ENCODE data around the gene CAMK4. TPM values are rescaled to one million over a fixed set of nuclear protein-coding genes. Genes with fewer than 3 reads are reported as not detected.

CAMK4 gene
- total RNA-seq, 4 donors from 2014 or later, result 3.5 to 38.8 (median 6.2) TPM

DNA sequence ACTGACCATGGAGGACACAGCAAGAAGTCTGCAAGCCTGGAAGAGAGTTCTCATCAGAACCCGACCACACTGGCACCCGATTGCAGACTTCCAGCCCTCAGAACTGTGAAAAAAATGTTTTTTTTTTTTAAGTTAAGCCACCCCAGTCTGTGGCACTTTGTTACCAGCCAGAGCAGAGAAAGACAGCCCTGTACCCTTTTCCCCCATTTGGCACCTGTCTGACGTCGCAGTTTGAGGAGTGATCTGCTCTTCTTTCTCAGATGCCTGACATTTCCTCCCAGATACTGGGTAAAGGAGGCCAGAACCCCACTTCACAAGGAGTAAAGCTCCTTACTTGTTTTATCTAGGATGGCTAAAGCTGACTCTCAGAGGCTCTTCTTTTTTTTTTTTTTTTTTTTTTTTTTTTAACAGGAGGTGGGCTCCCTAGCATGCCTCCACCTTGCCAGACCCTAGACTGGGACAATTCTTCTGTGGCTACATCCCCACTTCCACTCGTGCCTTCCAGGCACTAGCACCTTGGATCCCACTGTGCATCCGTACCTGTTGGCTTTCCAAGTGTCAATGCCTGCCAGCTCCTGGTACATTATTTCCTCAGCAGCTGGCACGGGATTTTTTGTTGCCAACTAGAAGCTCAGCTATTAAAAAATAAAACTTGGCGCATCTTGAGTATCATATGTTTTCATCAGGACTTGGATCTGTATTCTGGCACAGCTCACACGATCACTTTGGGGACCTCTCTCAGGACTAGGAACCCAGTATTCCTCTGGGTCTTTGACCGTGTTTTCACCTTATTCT is 14.4 kb downstream of the CAMK4 start:
- Histone ChIP-seq H3K36me3 (no peaks in the 10 kb centered on the region), H3K27me3 (no peaks in the 10 kb centered on the region), H3K4me1 (no peaks in the 10 kb centered on the region), H3K27ac (peak overlapping the region in 1 of 4 donors; percentile 26), H3K4me3 (no peak overlapping the region), H3K9me3 (no peaks in the 10 kb centered on the region)
- no peak for DNase-seq
- TF ChIP-seq, protein P1, sequence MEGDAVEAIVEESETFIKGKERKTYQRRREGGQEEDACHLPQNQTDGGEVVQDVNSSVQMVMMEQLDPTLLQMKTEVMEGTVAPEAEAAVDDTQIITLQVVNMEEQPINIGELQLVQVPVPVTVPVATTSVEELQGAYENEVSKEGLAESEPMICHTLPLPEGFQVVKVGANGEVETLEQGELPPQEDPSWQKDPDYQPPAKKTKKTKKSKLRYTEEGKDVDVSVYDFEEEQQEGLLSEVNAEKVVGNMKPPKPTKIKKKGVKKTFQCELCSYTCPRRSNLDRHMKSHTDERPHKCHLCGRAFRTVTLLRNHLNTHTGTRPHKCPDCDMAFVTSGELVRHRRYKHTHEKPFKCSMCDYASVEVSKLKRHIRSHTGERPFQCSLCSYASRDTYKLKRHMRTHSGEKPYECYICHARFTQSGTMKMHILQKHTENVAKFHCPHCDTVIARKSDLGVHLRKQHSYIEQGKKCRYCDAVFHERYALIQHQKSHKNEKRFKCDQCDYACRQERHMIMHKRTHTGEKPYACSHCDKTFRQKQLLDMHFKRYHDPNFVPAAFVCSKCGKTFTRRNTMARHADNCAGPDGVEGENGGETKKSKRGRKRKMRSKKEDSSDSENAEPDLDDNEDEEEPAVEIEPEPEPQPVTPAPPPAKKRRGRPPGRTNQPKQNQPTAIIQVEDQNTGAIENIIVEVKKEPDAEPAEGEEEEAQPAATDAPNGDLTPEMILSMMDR (IDR thresholded peaks at IDR 0.05), result no peak
- no peak for TF ChIP-seq POLR2A (IDR thresholded peaks at IDR 0.05)

DNA sequence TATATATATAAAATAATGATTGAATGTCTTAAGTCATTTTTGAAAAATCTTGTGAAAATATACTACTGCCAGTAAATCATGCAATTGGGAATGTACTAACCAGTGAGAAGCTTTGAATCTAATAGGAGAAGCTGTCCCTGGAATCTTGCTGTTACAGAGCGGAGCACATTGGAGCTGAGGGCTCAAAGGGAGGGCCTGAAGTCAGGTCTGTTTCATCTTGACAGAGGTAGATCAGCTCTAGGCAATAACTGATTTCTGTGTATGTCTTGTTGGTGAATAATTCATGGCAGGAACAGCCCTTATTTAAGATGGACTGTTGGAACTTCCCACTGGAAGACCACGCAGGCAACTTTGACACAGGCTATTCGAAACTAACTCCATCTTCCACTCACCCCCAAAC is 17.5 kb downstream of the CAMK4 start:
- H3K27ac ChIP-seq, result no peak overlapping the region
- no peaks in the 10 kb centered on the region for H3K9me3 ChIP-seq
- no peaks in the 10 kb centered on the region for H3K36me3 ChIP-seq
- no peak for DNase-seq
- H3K4me1 ChIP-seq, result no peaks in the 10 kb centered on the region
- H3K4me3 ChIP-seq, result no peak overlapping the region
- no peaks in the 10 kb centered on the region for H3K27me3 ChIP-seq
- no peak for TF ChIP-seq POLR2A (IDR thresholded peaks at IDR 0.05)
- TF ChIP-seq, protein P1 (IDR thresholded peaks at IDR 0.05), result no peak

DNA sequence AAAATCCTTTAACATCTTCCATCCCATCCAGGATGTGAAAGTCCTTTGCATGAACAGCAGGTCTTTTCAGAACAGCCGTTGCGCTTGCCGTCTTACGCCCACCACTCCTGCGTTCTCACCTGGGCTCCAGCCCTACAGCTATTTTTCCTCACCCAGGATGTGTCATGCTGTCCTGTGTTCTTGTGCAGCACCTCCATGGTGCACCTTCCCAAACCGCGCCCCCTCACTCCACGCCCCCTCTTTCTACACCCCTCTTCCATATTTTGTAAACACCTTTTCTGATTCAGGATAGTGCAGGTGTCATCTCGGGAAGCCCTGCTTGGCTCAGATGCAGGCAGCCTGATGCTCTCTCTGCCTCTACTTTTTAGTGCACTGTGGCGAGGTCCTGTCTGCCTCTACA is 18.4 kb downstream of the CAMK4 start:
- no peak overlapping the region for H3K27ac ChIP-seq
- TF ChIP-seq POLR2A (IDR thresholded peaks at IDR 0.05), result no peak
- TF ChIP-seq, protein P1 (IDR thresholded peaks at IDR 0.05), result no peak
- no peaks in the 10 kb centered on the region for H3K9me3 ChIP-seq
- H3K36me3 ChIP-seq, result no peaks in the 10 kb centered on the region
- no peak for DNase-seq
- no peaks in the 10 kb centered on the region for H3K4me1 ChIP-seq
- H3K27me3 ChIP-seq, result no peaks in the 10 kb centered on the region
- no peak overlapping the region for H3K4me3 ChIP-seq

DNA sequence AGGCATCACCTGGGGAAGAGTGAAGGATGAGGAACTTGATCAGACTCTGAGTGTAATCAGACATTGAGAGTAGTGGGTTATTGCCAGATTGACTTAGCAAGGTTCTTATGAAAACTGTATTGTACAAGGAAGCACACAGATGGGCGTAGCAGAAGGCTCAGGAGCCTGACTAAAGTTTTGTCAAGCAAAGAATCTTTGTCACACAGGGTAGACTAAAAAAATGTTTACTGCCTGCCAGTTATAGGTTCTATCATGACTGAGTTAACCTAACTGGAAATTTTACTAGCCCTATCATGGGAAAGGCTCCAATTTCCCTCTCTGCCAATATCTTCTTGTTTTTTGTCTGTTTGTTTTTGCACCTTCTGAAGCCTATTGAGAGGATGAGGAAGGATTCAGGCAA is 19.1 kb downstream of the CAMK4 start:
- no peaks in the 10 kb centered on the region for H3K9me3 ChIP-seq
- DNase-seq, result no peak
- no peaks in the 10 kb centered on the region for H3K4me1 ChIP-seq
- TF ChIP-seq POLR2A (IDR thresholded peaks at IDR 0.05), result no peak
- TF ChIP-seq, protein P1 (IDR thresholded peaks at IDR 0.05), result no peak
- H3K27ac ChIP-seq, result no peak overlapping the region
- no peaks in the 10 kb centered on the region for H3K27me3 ChIP-seq
- H3K4me3 ChIP-seq, result no peak overlapping the region
- H3K36me3 ChIP-seq, result no peaks in the 10 kb centered on the region

DNA sequence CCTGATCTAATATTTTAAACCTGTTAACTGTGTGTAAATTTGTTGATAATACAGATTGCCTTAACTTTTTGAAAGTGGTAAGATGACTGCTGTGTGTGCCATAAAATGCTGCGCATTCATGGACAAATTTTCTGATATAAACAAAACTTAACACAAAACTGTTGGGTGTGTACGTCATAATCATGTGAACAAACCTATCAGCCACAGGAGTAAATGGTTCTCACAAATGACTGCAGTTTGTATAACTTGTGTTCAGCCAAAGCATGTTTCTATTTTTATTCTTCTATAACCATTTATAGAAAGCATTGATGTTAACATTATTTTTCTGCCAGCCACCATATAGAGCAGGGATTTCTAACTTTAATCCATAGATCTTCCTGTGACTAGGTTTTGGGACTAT is 21.5 kb downstream of the CAMK4 start:
- H3K9me3 ChIP-seq, result no peaks in the 10 kb centered on the region
- no peak for TF ChIP-seq POLR2A (IDR thresholded peaks at IDR 0.05)
- TF ChIP-seq, protein P1 (IDR thresholded peaks at IDR 0.05), result no peak
- no peaks in the 10 kb centered on the region for H3K27me3 ChIP-seq
- no peak overlapping the region for H3K4me3 ChIP-seq
- no peaks in the 10 kb centered on the region for H3K36me3 ChIP-seq
- no peak for DNase-seq
- H3K27ac ChIP-seq, result no peak overlapping the region
- no peaks in the 10 kb centered on the region for H3K4me1 ChIP-seq
